SKM-1 (cell line): Measurements from ENCODE around the gene UBTD1.

ENCODE experiments used
- DNase-seq: peaks from one replicate; lab custom pipeline; 2025; ENCODE audit not compliant: unreplicated experiment; lab: John Stamatoyannopoulos, UW

UBTD1 gene

GRCh38 chr10:97580421-97581367, 82.0 kb downstream of the UBTD1 start:
- no peak for DNase-seq

GRCh38 chr10:97582169-97582568, 83.4 kb downstream of the UBTD1 start:
- no peak for DNase-seq

DNA sequence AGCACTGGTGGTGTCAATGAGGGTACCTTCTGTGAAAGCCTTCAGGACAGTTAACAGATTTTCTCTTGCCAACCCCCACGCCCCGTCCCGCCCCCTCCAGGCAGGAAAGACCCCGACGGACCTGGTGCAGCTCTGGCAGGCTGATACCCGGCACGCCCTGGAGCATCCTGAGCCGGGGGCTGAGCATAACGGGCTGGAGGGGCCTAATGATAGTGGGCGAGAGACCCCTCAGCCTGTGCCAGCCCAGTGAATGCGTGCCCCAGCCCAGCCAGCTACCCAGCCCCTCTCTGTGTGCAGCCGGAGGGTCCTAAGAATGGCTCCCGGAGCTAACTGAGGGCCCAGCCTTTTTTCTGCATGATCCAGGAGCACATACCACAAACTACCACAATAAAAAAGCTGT, 84.8 kb downstream of the UBTD1 start:
- no peak for DNase-seq

GRCh38 chr10:97584060-97584797, 85.5 kb downstream of the UBTD1 start, which contains the start of gene HOGA1:
Gene HOGA1, plus strand, starts transcription at chr10:97584389. Its CDS starts 315 bp downstream, at chr10:97584704.
- no peak for DNase-seq

- DNase-seq, result no peak
These were observed 86.2 kb downstream of the UBTD1 start for GRCh38 chr10:97584798-97585438.

DNA sequence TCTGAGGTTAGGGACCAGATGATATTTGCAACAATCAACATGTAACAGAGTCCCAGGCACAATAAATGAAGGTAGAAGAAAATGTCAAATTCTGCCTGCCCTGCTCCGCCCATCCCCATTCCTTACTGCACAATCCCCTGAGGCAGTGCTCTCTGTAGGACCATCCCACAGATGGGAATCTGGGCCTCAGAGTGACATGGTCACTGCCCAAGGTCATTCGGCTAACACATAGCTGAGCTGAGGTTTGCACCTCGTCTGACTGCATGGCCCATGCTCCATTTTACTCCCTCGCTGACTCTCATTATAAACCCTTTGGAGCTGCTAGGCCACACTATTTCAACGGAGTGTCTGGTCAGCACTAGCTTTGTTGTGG, 86.7 kb downstream of the UBTD1 start:
- no peak for DNase-seq

DNA sequence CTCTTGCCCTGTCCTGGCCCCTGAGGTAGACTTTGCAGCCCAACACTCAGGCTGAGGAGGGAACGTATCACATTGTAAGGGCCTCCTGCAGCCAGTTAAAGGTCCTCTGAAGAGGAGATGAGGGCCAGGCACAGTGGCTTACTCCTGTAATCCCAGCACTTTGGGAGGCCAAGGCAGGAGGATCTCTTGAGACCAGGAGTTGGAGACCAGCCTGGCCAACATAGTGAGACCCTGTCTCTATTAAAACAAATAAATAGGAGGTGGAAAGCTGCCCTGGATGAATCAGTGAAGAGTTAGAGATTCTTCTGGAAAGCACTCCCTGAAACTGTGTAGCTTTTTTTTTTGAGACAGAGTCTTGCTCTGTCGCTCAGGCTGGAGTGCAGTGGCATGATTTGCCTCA, 88.5 kb downstream of the UBTD1 start:
- no peak for DNase-seq

GRCh38 chr10:97589479-97589878, 90.8 kb downstream of the UBTD1 start, which contains the start of gene C10orf62:
Gene C10orf62, plus strand, starts transcription at chr10:97589721. Its CDS starts 177 bp downstream, at chr10:97589898.
- DNase-seq, result no peak

- DNase-seq, result no peak
These were observed 91.5 kb downstream of the UBTD1 start for GRCh38 chr10:97590082-97590747.

GRCh38 chr10:97590748-97591495, 92.2 kb downstream of the UBTD1 start:
- DNase-seq, result no peak

DNA sequence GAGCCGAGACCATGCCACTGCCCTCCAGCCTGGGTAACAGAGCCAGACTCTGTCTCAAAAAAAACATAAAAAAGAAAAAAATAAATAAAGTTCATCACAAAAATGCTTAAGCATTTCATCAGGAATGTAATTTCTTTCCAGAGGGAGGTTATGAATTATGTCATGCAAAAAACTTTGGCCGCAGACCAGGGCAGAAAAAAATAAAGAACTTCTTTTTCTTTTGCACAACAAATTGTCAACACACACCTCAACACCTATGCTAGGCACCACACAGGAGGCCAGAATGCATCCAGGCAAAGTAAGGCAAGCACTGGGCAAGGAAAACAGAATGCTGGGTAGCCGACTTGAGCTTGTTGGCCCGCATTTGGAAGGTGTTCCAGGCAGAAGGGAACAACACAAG, 94.7 kb downstream of the UBTD1 start:
- no peak for DNase-seq

- no peak for DNase-seq
These were observed 97.7 kb downstream of the UBTD1 start for GRCh38 chr10:97596101-97597082.

GRCh38 chr10:97597778-97598177, 99.1 kb downstream of the UBTD1 start:
- no peak for DNase-seq

DNA sequence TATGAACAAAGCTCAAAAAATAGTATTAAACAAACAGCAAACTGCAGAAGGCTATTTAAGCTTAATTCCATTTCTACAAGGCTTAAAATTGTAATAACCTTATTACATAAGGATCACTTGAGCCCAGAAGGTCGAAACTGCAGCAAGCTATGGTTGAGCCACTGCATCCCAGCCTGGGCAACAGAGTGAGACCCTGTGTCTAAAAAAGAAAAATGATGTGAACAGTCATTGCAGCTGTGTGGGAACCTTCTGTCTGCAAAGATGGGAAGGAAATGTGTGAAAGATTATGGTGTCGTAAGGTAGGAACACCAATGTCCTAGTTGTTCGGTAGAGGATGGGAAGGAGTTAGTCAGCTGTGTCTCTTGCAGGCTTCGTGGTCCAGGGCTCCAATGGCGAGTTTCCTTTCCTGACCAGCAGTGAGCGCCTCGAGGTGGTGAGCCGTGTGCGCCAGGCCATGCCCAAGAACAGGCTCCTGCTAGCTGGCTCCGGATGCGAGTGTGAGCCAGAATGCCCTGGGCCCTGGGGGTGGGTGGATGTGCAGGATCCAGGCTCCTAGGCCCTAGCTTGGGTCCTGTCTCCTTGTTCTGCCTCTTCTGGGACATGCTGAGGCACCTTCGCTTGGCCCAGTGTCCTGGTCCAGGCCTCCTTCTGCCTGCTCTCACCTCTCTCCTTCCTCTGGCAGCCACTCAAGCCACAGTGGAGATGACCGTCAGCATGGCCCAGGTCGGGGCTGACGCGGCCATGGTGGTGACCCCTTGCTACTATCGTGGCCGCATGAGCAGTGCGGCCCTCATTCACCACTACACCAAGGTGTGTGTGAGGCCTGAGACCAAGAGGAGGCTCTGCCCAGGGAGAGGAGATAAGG, 99.9 kb downstream of the UBTD1 start:
- DNase-seq, result no peak

GRCh38 chr10:97599272-97599619, 100.5 kb downstream of the UBTD1 start:
- no peak for DNase-seq

DNA sequence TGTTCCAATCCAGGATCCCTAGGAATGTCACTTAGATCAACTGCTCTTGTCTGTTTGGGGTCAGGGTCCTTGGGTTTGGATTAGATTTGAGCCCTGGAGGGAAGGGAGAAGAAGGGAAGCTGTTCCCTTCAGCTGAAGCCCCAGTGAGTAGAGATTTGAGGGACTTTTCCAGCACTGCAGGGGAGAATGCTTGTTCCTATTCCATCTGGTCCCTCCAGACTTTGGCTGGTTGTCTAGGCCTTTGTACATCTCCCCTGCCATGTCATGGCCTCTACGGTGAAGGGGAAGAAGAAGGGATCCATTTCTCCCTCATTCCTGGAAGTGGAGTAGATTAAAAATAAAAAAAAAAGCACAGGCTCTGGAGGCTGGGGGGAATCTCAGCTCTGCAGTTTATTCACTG, 101.9 kb downstream of the UBTD1 start:
- DNase-seq, result no peak

DNA sequence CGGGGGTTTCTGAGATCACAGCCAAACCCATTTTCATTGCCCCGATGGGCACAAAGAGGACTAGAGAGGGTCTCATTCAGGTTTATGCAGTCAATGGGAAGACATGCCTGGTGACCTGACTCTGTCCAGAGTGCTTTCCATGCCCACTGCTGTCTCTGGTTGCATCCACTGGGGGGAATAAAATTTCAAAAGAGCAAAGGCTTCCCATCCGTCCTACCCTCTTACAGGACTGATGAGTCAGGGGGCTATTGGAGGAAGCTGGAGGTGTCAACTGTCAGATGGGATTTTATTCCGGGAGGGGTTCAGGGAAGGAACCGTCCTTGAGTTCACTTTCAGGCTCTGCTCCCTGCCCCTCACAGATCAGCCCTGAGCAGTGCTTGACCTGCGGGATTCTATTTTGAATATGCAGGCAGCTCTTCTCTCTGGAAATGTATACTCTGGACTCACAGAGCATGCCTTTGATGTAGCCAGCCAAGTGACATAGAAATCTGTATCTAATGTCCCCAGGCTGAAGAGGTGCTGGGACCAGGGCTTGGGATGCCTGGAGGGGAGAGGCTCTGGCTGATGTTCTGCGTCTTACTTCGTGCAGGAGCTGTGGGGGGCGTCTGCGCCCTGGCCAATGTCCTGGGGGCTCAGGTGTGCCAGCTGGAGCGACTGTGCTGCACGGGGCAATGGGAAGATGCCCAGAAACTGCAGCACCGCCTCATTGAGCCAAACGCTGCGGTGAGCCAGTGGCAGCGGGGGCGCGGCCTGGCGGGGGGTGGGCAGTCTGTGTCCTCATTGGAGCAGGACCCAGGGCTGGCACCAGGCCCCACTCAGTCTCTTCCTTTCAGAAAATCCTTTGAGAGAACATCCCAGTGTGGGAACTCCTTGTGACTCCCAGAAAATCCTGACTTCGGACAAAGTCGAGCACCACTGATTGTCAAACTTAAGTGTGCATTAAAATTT, 102.8 kb downstream of the UBTD1 start:
- no peak for DNase-seq
